AG04450 (cell line): ENCODE results near the gene GLRA2. TPM values are rescaled to one million over a fixed set of nuclear protein-coding genes. Genes with fewer than 3 reads are reported as not detected.
A peak's percentile ranks its signal among the peaks of the same experiment; 100 is the strongest.
"Not testable (repeated sequence)": the region's sequence is repeated elsewhere in the genome, so short reads cannot be mapped to it uniquely, and the experiment has no call there.

Experiments
- CTCF ChIA-PET: fragments of 300-600, 350-600 bp; formaldehyde crosslinking; extraction: SDS; loops from one replicate; lab custom pipeline; 2022; ENCODE audit warnings: antibody characterized with exemption, inconsistent platforms; lab: Charles Lee
- POLR2A ChIA-PET: fragments of 350-600 bp; formaldehyde crosslinking; extraction: SDS; loops from one replicate; lab custom pipeline; 2021; ENCODE audit warnings: antibody characterized with exemption, inconsistent platforms; lab: Yijun Ruan, JAX
- DNase-seq: peaks from one replicate; pipeline ENCODE4 v3.0.0-alpha.2; 2011; ENCODE audit warnings: low read depth, low spot score
- H3K27ac ChIP-seq: one replicate; pipeline ENCODE4 v1.5.1; 2012; ENCODE audit warnings: low read depth, low read length, control low read depth
- H3K27me3 ChIP-seq: one replicate; pipeline ENCODE4 v1.6.0; 2012; ENCODE audit warnings: low read length; ENCODE audit not compliant: control insufficient read depth, insufficient read depth
- H3K4me3 ChIP-seq: 2 replicates; pipeline ENCODE4 v1.5.1; 2011; ENCODE audit warnings: mild to moderate bottlenecking, low read depth, low read length, control low read depth
- H3K9me3 ChIP-seq: 2 replicates; pipeline ENCODE4 v1.5.1; 2012; ENCODE audit warnings: low read length; ENCODE audit not compliant: control insufficient read depth, insufficient read depth
- polyA plus RNA-seq: library from polyadenylated mRNA; depleted of rRNA; stranded (reverse); fragments of >200 nt; gene quantifications from 2 replicates; pipeline ENCODE4 v1.2.3, GENCODE V29; 2011
- TF ChIP-seq, protein P1 (sequence below): IDR thresholded peaks from 2 replicates; pipeline ENCODE4 v1.5.1; 2011; ENCODE audit warnings: low read depth, low read length, control low read depth, inconsistent platforms

The GLRA2 gene
- polyA plus RNA-seq, 1 experiment, result not detected

DNA sequence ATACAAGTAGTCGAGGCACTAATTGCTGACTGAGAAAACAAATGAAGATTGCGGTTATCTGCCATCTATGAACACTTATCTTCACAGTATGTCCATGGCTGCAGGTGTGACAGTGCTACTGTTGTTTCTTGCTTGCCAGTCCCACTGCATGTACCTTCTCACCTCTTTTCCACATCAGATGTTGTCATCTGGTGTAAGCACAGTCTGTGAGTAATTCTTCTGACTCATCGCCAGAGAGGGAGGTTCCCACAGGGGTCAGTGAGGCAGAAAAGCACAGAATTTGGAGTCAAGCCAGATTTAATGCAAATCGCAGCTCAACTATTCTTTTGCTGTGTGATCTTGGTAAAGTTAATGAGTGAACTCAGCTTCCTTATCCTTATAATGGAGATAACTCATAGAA is 144.4 kb downstream of the GLRA2 start:
- ChIA-PET POLR2A (no interaction called here), CTCF (no interaction called here)
- H3K4me3 ChIP-seq, result no peak overlapping the region
- H3K9me3 ChIP-seq, result no peaks in the 10 kb centered on the region
- TF ChIP-seq, protein P1, sequence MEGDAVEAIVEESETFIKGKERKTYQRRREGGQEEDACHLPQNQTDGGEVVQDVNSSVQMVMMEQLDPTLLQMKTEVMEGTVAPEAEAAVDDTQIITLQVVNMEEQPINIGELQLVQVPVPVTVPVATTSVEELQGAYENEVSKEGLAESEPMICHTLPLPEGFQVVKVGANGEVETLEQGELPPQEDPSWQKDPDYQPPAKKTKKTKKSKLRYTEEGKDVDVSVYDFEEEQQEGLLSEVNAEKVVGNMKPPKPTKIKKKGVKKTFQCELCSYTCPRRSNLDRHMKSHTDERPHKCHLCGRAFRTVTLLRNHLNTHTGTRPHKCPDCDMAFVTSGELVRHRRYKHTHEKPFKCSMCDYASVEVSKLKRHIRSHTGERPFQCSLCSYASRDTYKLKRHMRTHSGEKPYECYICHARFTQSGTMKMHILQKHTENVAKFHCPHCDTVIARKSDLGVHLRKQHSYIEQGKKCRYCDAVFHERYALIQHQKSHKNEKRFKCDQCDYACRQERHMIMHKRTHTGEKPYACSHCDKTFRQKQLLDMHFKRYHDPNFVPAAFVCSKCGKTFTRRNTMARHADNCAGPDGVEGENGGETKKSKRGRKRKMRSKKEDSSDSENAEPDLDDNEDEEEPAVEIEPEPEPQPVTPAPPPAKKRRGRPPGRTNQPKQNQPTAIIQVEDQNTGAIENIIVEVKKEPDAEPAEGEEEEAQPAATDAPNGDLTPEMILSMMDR, result no peak
- no peaks in the 10 kb centered on the region for H3K27me3 ChIP-seq
- DNase-seq, result peak; percentile 65
- H3K27ac ChIP-seq, result no peak overlapping the region

DNA sequence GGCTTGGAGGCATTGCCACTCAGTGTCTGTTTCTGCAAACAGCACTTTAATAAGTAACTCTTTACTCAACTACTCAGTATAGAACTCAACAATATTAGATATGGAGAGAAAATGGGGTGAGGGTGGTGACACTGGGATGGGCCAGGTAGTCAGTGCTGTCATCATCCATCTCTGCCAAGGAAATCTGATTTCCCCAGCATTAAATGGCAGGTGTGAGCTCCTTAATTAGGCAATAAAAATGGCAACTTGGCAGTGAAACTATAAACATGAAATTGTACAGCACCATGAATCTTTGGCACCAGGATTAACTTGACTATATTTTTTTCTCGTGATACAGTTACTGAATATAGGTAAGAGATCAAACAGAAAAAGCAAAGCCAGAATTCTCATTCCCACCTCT is 146.2 kb downstream of the GLRA2 start:
- DNase-seq, result no peak
- H3K9me3 ChIP-seq, result no peaks in the 10 kb centered on the region
- TF ChIP-seq, protein P1, result no peak
- no peaks in the 10 kb centered on the region for H3K27me3 ChIP-seq
- no peak overlapping the region for H3K4me3 ChIP-seq
- no peak overlapping the region for H3K27ac ChIP-seq
- CTCF ChIA-PET, result no interaction called here
- POLR2A ChIA-PET, result no interaction called here

GRCh38 chrX:14676431-14676830 is 147.1 kb downstream of the GLRA2 start:
- TF ChIP-seq, protein P1, result no peak
- Histone ChIP-seq H3K27ac (no peak overlapping the region), H3K27me3 (no peaks in the 10 kb centered on the region), H3K4me3 (no peak overlapping the region), H3K9me3 (no peaks in the 10 kb centered on the region)
- ChIA-PET POLR2A (no interaction called here), CTCF (no interaction called here)
- DNase-seq, result no peak

DNA sequence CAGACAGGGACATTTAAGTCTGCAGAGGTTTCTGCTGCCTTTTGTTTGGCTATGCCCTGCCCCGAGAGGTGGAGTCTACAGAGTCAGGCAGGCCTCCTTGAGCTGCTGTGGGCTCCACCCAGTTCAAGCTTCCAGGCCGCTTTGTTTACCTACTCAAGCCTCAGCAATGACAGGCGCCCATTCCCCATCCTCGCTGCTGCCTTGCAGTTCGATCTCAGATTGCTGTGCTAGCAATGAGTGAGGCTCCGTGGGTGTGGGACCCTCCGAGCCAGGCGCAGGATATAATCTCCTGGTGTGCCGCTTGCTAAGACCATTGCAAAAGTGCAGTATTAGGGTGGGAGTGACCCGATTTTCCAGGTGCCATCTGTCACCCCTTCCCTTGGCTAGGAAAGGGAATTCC is 159.0 kb downstream of the GLRA2 start:
- POLR2A ChIA-PET, result not testable (repeated sequence)

GRCh38 chrX:14690553-14690952 is 161.2 kb downstream of the GLRA2 start:
- POLR2A ChIA-PET, result no interaction called here

More for the DNA sequence above, 159.0 kb downstream of the GLRA2 start:
- H3K4me3 ChIP-seq, CTCF ChIA-PET, H3K27ac ChIP-seq, H3K9me3 ChIP-seq, DNase-seq, H3K27me3 ChIP-seq: not testable (repeated sequence)

More at GRCh38 chrX:14690553-14690952, 161.2 kb downstream of the GLRA2 start:
- TF ChIP-seq, protein P1, result no peak
- Histone ChIP-seq H3K27me3 (no peaks in the 10 kb centered on the region), H3K4me3 (no peak overlapping the region), H3K27ac (no peak overlapping the region), H3K9me3 (no peaks in the 10 kb centered on the region)
- CTCF ChIA-PET, result no interaction called here
- no peak for DNase-seq
